K562 (cell line): ENCODE measurements around the gene OGFR. TPM values are rescaled to one million over a fixed set of nuclear protein-coding genes. Genes with fewer than 3 reads are reported as not detected.

Experiments used
- ATAC-seq: fragments of 200-7000 bp; cut with Tn5 transposase; 3 replicates; pipeline ENCODE4 v1.9.1; 2020; ENCODE audit warnings: moderate library complexity
- BruUV-seq: library from RNA; stranded (reverse); fragments of 400-500 nt; replicated peaks from 2 replicates; lab custom pipeline; 2021; lab: Mats Ljungman, UMichigan
- CTCF ChIA-PET: fragments of 300-600 bp; formaldehyde crosslinking; extraction: SDS; loops from one replicate; lab custom pipeline; 2021; ENCODE audit warnings: low intra/inter-chr PET ratio; lab: Yijun Ruan, JAX
- POLR2A ChIA-PET: fragments of 300-600, 350-650 bp; sonication (Branson Sonifier 250); formaldehyde crosslinking; extraction: SDS; loops from one replicate; lab custom pipeline; 2021; ENCODE audit warnings: antibody characterized with exemption, inconsistent platforms; lab: Yijun Ruan, JAX
- DNase-seq, 4 experiments: peaks; one replicate each; pipeline versions ENCODE4 v3.0.0 to v3.0.0-alpha.2; 2011 to 2018; ENCODE audit warnings: low spot score in 3 of 4, mixed read lengths in 3 of 4; ENCODE audit errors: extremely low read depth in 1 of 4
- FAIRE-seq: peaks from 2 replicates; lab custom pipeline; 2011; peaks lifted over from hg19 to GRCh38; lab: Jason Lieb, UNC
- H2AFZ ChIP-seq: 2 replicates; pipeline ENCODE4 v1.6.0; 2011; ENCODE audit warnings: low read depth, low read length, control low read depth, inconsistent platforms
- H3K27ac ChIP-seq: fragments of 200-600 bp; 3 replicates; pipeline ENCODE4 v1.8.0; 2011; ENCODE audit warnings: low read depth, mild to moderate bottlenecking, control low read depth, inconsistent platforms, low read length, moderate library complexity, mixed read lengths; ENCODE audit errors: extremely low read depth
- H3K27me3 ChIP-seq, 2 experiments: fragments of 300-600 bp in 1 of 2; 2 replicates in 1 of 2; 3 replicates in 1 of 2; pipeline versions ENCODE4 v1.6.0 to v1.8.0; 2011; ENCODE audit warnings: inconsistent platforms in 2 of 2, low read length in 2 of 2, mild to moderate bottlenecking in 1 of 2, mixed read lengths in 1 of 2, moderate library complexity in 1 of 2; ENCODE audit not compliant: control insufficient read depth in 2 of 2, insufficient read depth in 2 of 2
- H3K36me3 ChIP-seq: fragments of 300-600 bp; 3 replicates; pipeline ENCODE4 v1.8.0; 2011; ENCODE audit warnings: mild to moderate bottlenecking, low read length, inconsistent platforms; ENCODE audit not compliant: control insufficient read depth, insufficient read depth
- H3K4me1 ChIP-seq, 2 experiments: fragments of 200-600 bp in 1 of 2; replicated peaks in 1 of 2; 2 replicates in 1 of 2; 3 replicates in 1 of 2; pipeline versions ENCODE4 v1.5.1 to v1.8.0; 2011; ENCODE audit warnings: inconsistent platforms in 2 of 2, low read length in 2 of 2, mild to moderate bottlenecking in 1 of 2, mixed read lengths in 1 of 2, moderate library complexity in 1 of 2; ENCODE audit not compliant: control insufficient read depth in 2 of 2, insufficient read depth in 2 of 2
- H3K4me2 ChIP-seq: 2 replicates; pipeline ENCODE4 v1.6.1; 2011; ENCODE audit warnings: low read length, control low read depth, inconsistent platforms, mixed read lengths; ENCODE audit not compliant: insufficient read depth
- H3K4me3 ChIP-seq: fragments of 200-600 bp; sonication (generic), shearing (Covaris generic); 2 replicates; pipeline ENCODE4 v1.5.1; 2016; ENCODE audit warnings: control low read depth, inconsistent platforms
- H3K79me2 ChIP-seq: fragments of 200-600 bp; 3 replicates; pipeline ENCODE4 v1.8.0; 2011; ENCODE audit warnings: low read length, inconsistent platforms; ENCODE audit not compliant: control insufficient read depth, insufficient read depth
- H3K9ac ChIP-seq, 2 experiments: 2 replicates each; pipeline versions ENCODE4 v1.6.0 to v1.6.1; 2011; ENCODE audit warnings: low read depth in 2 of 2, low read length in 2 of 2, control low read depth in 1 of 2, inconsistent platforms in 1 of 2, mild to moderate bottlenecking in 1 of 2, mixed read lengths in 1 of 2; ENCODE audit not compliant: insufficient read depth in 1 of 2
- H3K9me1 ChIP-seq: one replicate; pipeline ENCODE4 v1.6.0; 2011; ENCODE audit warnings: inconsistent platforms, mild to moderate bottlenecking, low read length, moderate library complexity; ENCODE audit not compliant: control insufficient read depth, insufficient read depth
- H3K9me3 ChIP-seq: replicated peaks from 2 replicates; pipeline ENCODE4 v1.5.1; 2011; ENCODE audit warnings: low read depth, low read length, inconsistent platforms; ENCODE audit not compliant: control insufficient read depth, insufficient read depth
- H4K20me1 ChIP-seq: replicated peaks from 2 replicates; pipeline ENCODE4 v1.6.1; 2011; ENCODE audit warnings: low read length, inconsistent platforms, mixed read lengths; ENCODE audit not compliant: control insufficient read depth, insufficient read depth
- AFF4 ChIP-seq: sonication (generic); formaldehyde crosslinking; IDR thresholded peaks from 2 replicates; pipeline ENCODE4 v1.8.0; 2023; ENCODE audit warnings: mild to moderate bottlenecking, missing genetic modification reagents
- DIDO1 ChIP-seq: fragments of 450-650 bp; IDR thresholded peaks from 2 replicates; pipeline ENCODE4 v1.6.1; 2016; ENCODE audit warnings: low read depth, missing biosample characterization, missing genetic modification characterization
- ELF1 ChIP-seq: fragments of 200-800 bp; sonication (Bioruptor generic); IDR thresholded peaks from 2 replicates; pipeline ENCODE4 v1.6.1; 2016; ENCODE audit warnings: missing genetic modification characterization, missing compliant biosample characterization
- KLF1 ChIP-seq: fragments of 450-650 bp; IDR thresholded peaks from 2 replicates; pipeline ENCODE4 v1.6.1; 2016; ENCODE audit warnings: missing genetic modification characterization, missing compliant biosample characterization
- MYBL2 ChIP-seq, 2 experiments: fragments of 450-650 bp in 1 of 2; sonication (generic) in 1 of 2; formaldehyde crosslinking in 1 of 2; IDR thresholded peaks; 2 replicates each; pipeline versions ENCODE4 v1.6.1 to v1.8.1; 2017 to 2022; ENCODE audit warnings: borderline replicate concordance in 1 of 2, inconsistent platforms in 1 of 2, low read depth in 1 of 2, mild to moderate bottlenecking in 1 of 2, missing genetic modification reagents in 1 of 2, moderate library complexity in 1 of 2
- NFE2L1 ChIP-seq: fragments of 450-650 bp; IDR thresholded peaks from 2 replicates; pipeline ENCODE4 v1.6.1; 2016; ENCODE audit warnings: missing genetic modification characterization, low read depth, mild to moderate bottlenecking, missing compliant biosample characterization, moderate library complexity, borderline replicate concordance
- POLR2B ChIP-seq: fragments of 450-650 bp; IDR thresholded peaks from 2 replicates; pipeline ENCODE4 v1.6.1; 2018; ENCODE audit warnings: low read depth; ENCODE audit not compliant: partially characterized antibody
- POLR3A ChIP-seq: IDR thresholded peaks from 2 replicates; pipeline ENCODE4 v1.6.1; 2011; ENCODE audit warnings: borderline replicate concordance, mild to moderate bottlenecking, moderate library complexity; ENCODE audit not compliant: insufficient read length, insufficient read depth; ENCODE audit errors: extremely low read depth
- PRPF4 ChIP-seq: fragments of 200-400 bp; formaldehyde crosslinking; IDR thresholded peaks from one replicate; pipeline ENCODE4 v1.6.1; 2017; ENCODE audit warnings: low read length, low read depth, mild to moderate bottlenecking; ENCODE audit not compliant: insufficient read depth, poor library complexity, severe bottlenecking
- PTBP1 ChIP-seq: fragments of 200-400 bp; formaldehyde crosslinking; IDR thresholded peaks from 2 replicates; pipeline ENCODE4 v1.6.1; 2017; ENCODE audit warnings: low read depth, low read length
- RBM15 ChIP-seq: fragments of 200-400 bp; formaldehyde crosslinking; IDR thresholded peaks from 2 replicates; pipeline ENCODE4 v1.6.1; 2018; ENCODE audit warnings: mild to moderate bottlenecking, low read length, moderate library complexity; ENCODE audit not compliant: insufficient read depth
- SP1 ChIP-seq: sonication (generic); formaldehyde crosslinking; IDR thresholded peaks from 2 replicates; pipeline ENCODE4 v1.8.1; 2022; ENCODE audit warnings: mild to moderate bottlenecking, missing genetic modification reagents
- TAF7 ChIP-seq: fragments of 450-650 bp; IDR thresholded peaks from 2 replicates; pipeline ENCODE4 v1.6.1; 2016; ENCODE audit warnings: missing genetic modification characterization, missing compliant biosample characterization
- TCF3 ChIP-seq: sonication (generic); formaldehyde crosslinking; IDR thresholded peaks from 2 replicates; pipeline ENCODE4 v1.4.0; 2020; ENCODE audit warnings: mild to moderate bottlenecking, missing genetic modification reagents
- ZBTB26 ChIP-seq: fragments of 450-650 bp; formaldehyde crosslinking; IDR thresholded peaks from 2 replicates; pipeline ENCODE4 v1.4.0; 2022; ENCODE audit warnings: missing genetic modification characterization
- WGBS: fragments of 100-300 bp; shearing (Covaris generic); methylation state at CpG from one replicate; pipeline ENCODE4 v1.1.6; 2016; ENCODE audit warnings: low coverage, mixed read lengths; ENCODE audit not compliant: insufficient coverage; ENCODE audit errors: missing lambda C conversion rate; 5-methylcytosine and 5-hydroxymethylcytosine counted together
- in situ Hi-C: fragments of 300-500 bp; cut with MboI; formaldehyde crosslinking; loops from 4 replicates; pipeline ENCODE4 v1.15.0; 2018; ENCODE audit warnings: inconsistent platforms, mixed read lengths
- intact Hi-C: fragments of 100-400 bp; cut with micrococcal nuclease; formaldehyde crosslinking; loops from 2 replicates; pipeline ENCODE4 v1.14.2; 2022
- polyA plus RNA-seq, 8 experiments: library from polyadenylated mRNA; depleted of rRNA in 4 of 8; stranded (reverse) in 5 of 8; unstranded in 3 of 8; fragments of >200 nt; fragmentation: Nextera tagmentation in 2 of 8; fragmentation: Illumina TruSeq in 1 of 8; extraction: Ambion mirVana in 2 of 8; extraction: Trizol in 1 of 8; gene quantifications; 2 replicates each; pipeline versions ENCODE4 v1.2.1 to v1.2.3, GENCODE V29; 2011 to 2014; ENCODE audit warnings: inconsistent platforms in 1 of 8, missing spikeins in 1 of 8
- total RNA-seq, 7 experiments: library from RNA; depleted of rRNA in 6 of 7; stranded (reverse); fragments of >200 nt in 6 of 7; fragmentation: Illumina TruSeq in 2 of 7; extraction: Trizol in 2 of 7; gene quantifications; 2 replicates each; pipeline versions ENCODE4 v1.2.1 to v1.2.3, GENCODE V29; 2011 to 2021; ENCODE audit warnings: low replicate concordance in 1 of 7

The OGFR gene
- total and polyA plus RNA-seq, 9 of the 15 experiments (the other 6 are each of a cell fraction or from before 2014, with no cell fraction given) = 0.39 to 56.3 (median 17.5) TPM

GRCh38 chr20:62764156-62764935 lies 40.3 kb upstream of the OGFR start (continued):
- no peak for TF ChIP-seq AFF4 (CRISPR knock-in tag)
- TF ChIP-seq POLR3A = no peak
- TF ChIP-seq TAF7 (tag) = no peak
- TF ChIP-seq MYBL2 (IDR thresholded peaks at IDR 0.05; ENCODE audit: low read depth) = no peak
- no peak for TF ChIP-seq MYBL2 (CRISPR knock-in tag; IDR thresholded peaks at IDR 0.05; ENCODE audit: borderline replicate concordance)
- TF ChIP-seq, all 486 proteins: peak for 0

- Histone ChIP-seq H3K4me2 (no peak overlapping the region), H3K79me2 (no peaks in the 10 kb centered on the region), H3K27ac (no peak overlapping the region), H3K4me3 (no peak overlapping the region), H2AFZ (no peak overlapping the region), H4K20me1 (peaks cover 16% of the 10 kb centered on the region), H3K9me3 (no peaks in the 10 kb centered on the region), H3K4me1 (peaks cover 0 to 46% of the 10 kb centered on the region in 2 experiments; a peak in 4 of 5 replicates), H3K9ac (no peak overlapping the region; a peak in 1 of 4 replicates), H3K9me1 (peaks cover 4% of the 10 kb centered on the region), H3K36me3 (no peaks in the 10 kb centered on the region), H3K27me3 (peaks cover 0 to 18% of the 10 kb centered on the region in 2 experiments; a peak in 3 of 5 replicates)
- no peak for FAIRE-seq
- intact Hi-C loops (no loop called here), in situ Hi-C loops (no loop called here)
- no peak for DNase-seq
- no peak for ATAC-seq
- ChIA-PET POLR2A (no interaction called here), CTCF (no interaction called here)
- WGBS = 14% methylated on average over 5 of the region's 6 CpGs
- BruUV-seq = no TSS peak
- TF ChIP-seq SP1 (no peak), PTBP1 (no peak), RBM15 (no peak), PRPF4 (no peak), DIDO1 (tag) (no peak), ELF1 (tag) (no peak), TCF3 (CRISPR knock-in tag) (no peak), ZBTB26 (CRISPR knock-in tag) (no peak), POLR2B (no peak), NFE2L1 (tag) (no peak), KLF1 (tag) (no peak)
These were observed 39.6 kb upstream of the OGFR start for GRCh38 chr20:62765021-62765420.
